K562 (cell line): ENCODE results near the gene UBE3B. TPM values are rescaled to one million over a fixed set of nuclear protein-coding genes. Genes with fewer than 3 reads are reported as not detected.

ENCODE experiments used
- ATAC-seq: fragments of 200-7000 bp; cut with Tn5 transposase; 3 replicates; pipeline ENCODE4 v1.9.1; 2020; ENCODE audit warnings: moderate library complexity
- BruUV-seq: library from RNA; stranded (reverse); fragments of 400-500 nt; replicated peaks from 2 replicates; lab custom pipeline; 2021; lab: Mats Ljungman, UMichigan
- CTCF ChIA-PET: fragments of 300-600 bp; formaldehyde crosslinking; extraction: SDS; loops from one replicate; lab custom pipeline; 2021; ENCODE audit warnings: low intra/inter-chr PET ratio; lab: Yijun Ruan, JAX
- POLR2A ChIA-PET: fragments of 300-600, 350-650 bp; sonication (Branson Sonifier 250); formaldehyde crosslinking; extraction: SDS; loops from one replicate; lab custom pipeline; 2021; ENCODE audit warnings: antibody characterized with exemption, inconsistent platforms; lab: Yijun Ruan, JAX
- DNase-seq, 4 experiments: peaks; one replicate each; pipeline versions ENCODE4 v3.0.0 to v3.0.0-alpha.2; 2011 to 2018; ENCODE audit warnings: low spot score in 3 of 4, mixed read lengths in 3 of 4; ENCODE audit errors: extremely low read depth in 1 of 4
- FAIRE-seq: peaks from 2 replicates; lab custom pipeline; 2011; peaks lifted over from hg19 to GRCh38; lab: Jason Lieb, UNC
- H2AFZ ChIP-seq: 2 replicates; pipeline ENCODE4 v1.6.0; 2011; ENCODE audit warnings: low read depth, low read length, control low read depth, inconsistent platforms
- H3K27ac ChIP-seq: fragments of 200-600 bp; 3 replicates; pipeline ENCODE4 v1.8.0; 2011; ENCODE audit warnings: low read depth, mild to moderate bottlenecking, control low read depth, inconsistent platforms, low read length, moderate library complexity, mixed read lengths; ENCODE audit errors: extremely low read depth
- H3K27me3 ChIP-seq, 2 experiments: fragments of 300-600 bp in 1 of 2; 2 replicates in 1 of 2; 3 replicates in 1 of 2; pipeline versions ENCODE4 v1.6.0 to v1.8.0; 2011; ENCODE audit warnings: inconsistent platforms in 2 of 2, low read length in 2 of 2, mild to moderate bottlenecking in 1 of 2, mixed read lengths in 1 of 2, moderate library complexity in 1 of 2; ENCODE audit not compliant: control insufficient read depth in 2 of 2, insufficient read depth in 2 of 2
- H3K36me3 ChIP-seq: fragments of 300-600 bp; 3 replicates; pipeline ENCODE4 v1.8.0; 2011; ENCODE audit warnings: mild to moderate bottlenecking, low read length, inconsistent platforms; ENCODE audit not compliant: control insufficient read depth, insufficient read depth
- H3K4me1 ChIP-seq, 2 experiments: fragments of 200-600 bp in 1 of 2; replicated peaks in 1 of 2; 2 replicates in 1 of 2; 3 replicates in 1 of 2; pipeline versions ENCODE4 v1.5.1 to v1.8.0; 2011; ENCODE audit warnings: inconsistent platforms in 2 of 2, low read length in 2 of 2, mild to moderate bottlenecking in 1 of 2, mixed read lengths in 1 of 2, moderate library complexity in 1 of 2; ENCODE audit not compliant: control insufficient read depth in 2 of 2, insufficient read depth in 2 of 2
- H3K4me2 ChIP-seq: 2 replicates; pipeline ENCODE4 v1.6.1; 2011; ENCODE audit warnings: low read length, control low read depth, inconsistent platforms, mixed read lengths; ENCODE audit not compliant: insufficient read depth
- H3K4me3 ChIP-seq: fragments of 200-600 bp; sonication (generic), shearing (Covaris generic); 2 replicates; pipeline ENCODE4 v1.5.1; 2016; ENCODE audit warnings: control low read depth, inconsistent platforms
- H3K79me2 ChIP-seq: fragments of 200-600 bp; 3 replicates; pipeline ENCODE4 v1.8.0; 2011; ENCODE audit warnings: low read length, inconsistent platforms; ENCODE audit not compliant: control insufficient read depth, insufficient read depth
- H3K9ac ChIP-seq, 2 experiments: 2 replicates each; pipeline versions ENCODE4 v1.6.0 to v1.6.1; 2011; ENCODE audit warnings: low read depth in 2 of 2, low read length in 2 of 2, control low read depth in 1 of 2, inconsistent platforms in 1 of 2, mild to moderate bottlenecking in 1 of 2, mixed read lengths in 1 of 2; ENCODE audit not compliant: insufficient read depth in 1 of 2
- H3K9me1 ChIP-seq: one replicate; pipeline ENCODE4 v1.6.0; 2011; ENCODE audit warnings: inconsistent platforms, mild to moderate bottlenecking, low read length, moderate library complexity; ENCODE audit not compliant: control insufficient read depth, insufficient read depth
- H3K9me3 ChIP-seq: replicated peaks from 2 replicates; pipeline ENCODE4 v1.5.1; 2011; ENCODE audit warnings: low read depth, low read length, inconsistent platforms; ENCODE audit not compliant: control insufficient read depth, insufficient read depth
- H4K20me1 ChIP-seq: replicated peaks from 2 replicates; pipeline ENCODE4 v1.6.1; 2011; ENCODE audit warnings: low read length, inconsistent platforms, mixed read lengths; ENCODE audit not compliant: control insufficient read depth, insufficient read depth
- CEBPG ChIP-seq, 3 experiments: fragments of 200-800 bp in 1 of 3; sonication (Bioruptor generic) in 1 of 3; sonication (generic) in 1 of 3; formaldehyde crosslinking in 1 of 3; IDR thresholded peaks in 2 of 3; conservative IDR thresholded peaks in 1 of 3; 2 replicates each; pipeline versions ENCODE4 v1.6.1 to v1.8.0; 2016 to 2022; ENCODE audit warnings: missing compliant biosample characterization in 2 of 3, missing genetic modification characterization in 2 of 3, mild to moderate bottlenecking in 1 of 3, missing genetic modification reagents in 1 of 3
- DIDO1 ChIP-seq: fragments of 450-650 bp; IDR thresholded peaks from 2 replicates; pipeline ENCODE4 v1.6.1; 2016; ENCODE audit warnings: low read depth, missing biosample characterization, missing genetic modification characterization
- DPF2 ChIP-seq: fragments of 450-650 bp; IDR thresholded peaks from 2 replicates; pipeline ENCODE4 v1.6.1; 2016
- HDAC8 ChIP-seq: fragments of 450-650 bp; IDR thresholded peaks from 2 replicates; pipeline ENCODE4 v1.6.1; 2016; ENCODE audit warnings: mild to moderate bottlenecking, missing genetic modification characterization, moderate library complexity, missing compliant biosample characterization
- HNRNPLL ChIP-seq: fragments of 200-400 bp; formaldehyde crosslinking; IDR thresholded peaks from 2 replicates; pipeline ENCODE4 v1.6.1; 2017; ENCODE audit warnings: low read length, low read depth, mild to moderate bottlenecking; ENCODE audit not compliant: poor library complexity, severe bottlenecking
- LEF1 ChIP-seq: fragments of 450-650 bp; IDR thresholded peaks from 2 replicates; pipeline ENCODE4 v1.6.1; 2016; ENCODE audit warnings: mild to moderate bottlenecking
- MCM5 ChIP-seq: fragments of 450-650 bp; IDR thresholded peaks from 2 replicates; pipeline ENCODE4 v1.6.1; 2016; ENCODE audit warnings: low read depth
- POLR2B ChIP-seq: fragments of 450-650 bp; IDR thresholded peaks from 2 replicates; pipeline ENCODE4 v1.6.1; 2018; ENCODE audit warnings: low read depth; ENCODE audit not compliant: partially characterized antibody
- POU5F1 ChIP-seq: fragments of 150-350 bp; IDR thresholded peaks from 2 replicates; pipeline ENCODE4 v1.6.1; 2014; ENCODE audit warnings: borderline replicate concordance, low read length, low read depth, mild to moderate bottlenecking; ENCODE audit not compliant: partially characterized antibody
- TEAD1 ChIP-seq, 2 experiments: fragments of 450-650 bp in 1 of 2; sonication (generic) in 1 of 2; formaldehyde crosslinking; IDR thresholded peaks; 2 replicates each; pipeline versions ENCODE4 v1.4.0 to v1.8.0; 2020 to 2022; ENCODE audit warnings: mild to moderate bottlenecking in 2 of 2, missing genetic modification reagents in 1 of 2
- ZC3H8 ChIP-seq: fragments of 450-650 bp; IDR thresholded peaks from 2 replicates; pipeline ENCODE4 v1.6.1; 2017
- ZNF143 ChIP-seq: sonication (generic); formaldehyde crosslinking; IDR thresholded peaks from 2 replicates; pipeline ENCODE4 v1.9.0; 2022; ENCODE audit warnings: mild to moderate bottlenecking, missing genetic modification reagents
- ZNF146 ChIP-seq: IDR thresholded peaks from one replicate; pipeline ENCODE4 v1.6.1; 2018; ENCODE audit warnings: missing compliant biosample characterization; ENCODE audit not compliant: unreplicated experiment
- ZNF354B ChIP-seq: fragments of 250-450 bp; sonication (Bioruptor Pico); IDR thresholded peaks from 2 replicates; pipeline ENCODE4 v1.4.0; 2020
- WGBS: fragments of 100-300 bp; shearing (Covaris generic); methylation state at CpG from one replicate; pipeline ENCODE4 v1.1.6; 2016; ENCODE audit warnings: low coverage, mixed read lengths; ENCODE audit not compliant: insufficient coverage; ENCODE audit errors: missing lambda C conversion rate; 5-methylcytosine and 5-hydroxymethylcytosine counted together
- in situ Hi-C: fragments of 300-500 bp; cut with MboI; formaldehyde crosslinking; loops from 4 replicates; pipeline ENCODE4 v1.15.0; 2018; ENCODE audit warnings: inconsistent platforms, mixed read lengths
- intact Hi-C: fragments of 100-400 bp; cut with micrococcal nuclease; formaldehyde crosslinking; loops from 2 replicates; pipeline ENCODE4 v1.14.2; 2022
- polyA plus RNA-seq, 8 experiments: library from polyadenylated mRNA; depleted of rRNA in 4 of 8; stranded (reverse) in 5 of 8; unstranded in 3 of 8; fragments of >200 nt; fragmentation: Nextera tagmentation in 2 of 8; fragmentation: Illumina TruSeq in 1 of 8; extraction: Ambion mirVana in 2 of 8; extraction: Trizol in 1 of 8; gene quantifications; 2 replicates each; pipeline versions ENCODE4 v1.2.1 to v1.2.3, GENCODE V29; 2011 to 2014; ENCODE audit warnings: inconsistent platforms in 1 of 8, missing spikeins in 1 of 8
- total RNA-seq, 7 experiments: library from RNA; depleted of rRNA in 6 of 7; stranded (reverse); fragments of >200 nt in 6 of 7; fragmentation: Illumina TruSeq in 2 of 7; extraction: Trizol in 2 of 7; gene quantifications; 2 replicates each; pipeline versions ENCODE4 v1.2.1 to v1.2.3, GENCODE V29; 2011 to 2021; ENCODE audit warnings: low replicate concordance in 1 of 7
- TF ChIP-seq, protein P1 (sequence below): conservative IDR thresholded peaks from 2 replicates; pipeline ENCODE4 v1.6.1; 2011; ENCODE audit warnings: low read depth, mild to moderate bottlenecking, low read length; ENCODE audit not compliant: control insufficient read depth
- TF ChIP-seq, protein P2 (sequence below): fragments of 250-450 bp; sonication (Bioruptor Pico); IDR thresholded peaks from 2 replicates; pipeline ENCODE4 v1.8.0; 2021; ENCODE audit warnings: moderate library complexity, mild to moderate bottlenecking, inconsistent platforms
- TF ChIP-seq, protein P3 (sequence below): sonication (generic); formaldehyde crosslinking; IDR thresholded peaks from 2 replicates; pipeline ENCODE4 v1.8.0; 2022; ENCODE audit warnings: mild to moderate bottlenecking, missing genetic modification reagents

Gene UBE3B
- total and polyA plus RNA-seq, 9 of the 15 experiments (the other 6 are each of a cell fraction or from before 2014, with no cell fraction given): 7.6 to 23.6 (median 15.5) TPM

DNA sequence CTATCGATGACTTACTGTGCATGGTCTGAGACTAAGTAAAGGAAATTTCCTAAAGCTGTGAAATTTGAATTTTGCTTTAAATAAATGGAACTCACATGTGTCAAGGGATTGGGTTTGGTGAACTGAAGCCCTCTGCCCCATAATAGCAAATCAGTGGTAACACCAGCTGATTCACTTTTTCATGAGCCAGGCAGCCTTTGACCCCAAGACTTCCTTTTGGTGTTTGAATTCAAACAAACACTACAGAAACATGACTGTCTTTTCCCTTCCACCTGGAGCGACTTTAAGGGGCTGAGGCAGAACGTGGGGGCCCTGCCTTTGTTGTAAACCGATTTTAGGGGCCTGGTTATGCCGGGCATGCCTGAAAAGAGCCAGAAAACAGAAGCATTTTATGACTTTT lies 29.2 kb upstream of the UBE3B start:
- H3K4me1 ChIP-seq: peaks cover 0 to 3% of the 10 kb centered on the region in 2 experiments; a peak in 1 of 5 replicates
- no TSS peak for BruUV-seq
- no peaks in the 10 kb centered on the region for H3K79me2 ChIP-seq
- in situ Hi-C loops (no loop called here), intact Hi-C loops (no loop called here)
- no peaks in the 10 kb centered on the region for H4K20me1 ChIP-seq
- TF ChIP-seq, protein P1, sequence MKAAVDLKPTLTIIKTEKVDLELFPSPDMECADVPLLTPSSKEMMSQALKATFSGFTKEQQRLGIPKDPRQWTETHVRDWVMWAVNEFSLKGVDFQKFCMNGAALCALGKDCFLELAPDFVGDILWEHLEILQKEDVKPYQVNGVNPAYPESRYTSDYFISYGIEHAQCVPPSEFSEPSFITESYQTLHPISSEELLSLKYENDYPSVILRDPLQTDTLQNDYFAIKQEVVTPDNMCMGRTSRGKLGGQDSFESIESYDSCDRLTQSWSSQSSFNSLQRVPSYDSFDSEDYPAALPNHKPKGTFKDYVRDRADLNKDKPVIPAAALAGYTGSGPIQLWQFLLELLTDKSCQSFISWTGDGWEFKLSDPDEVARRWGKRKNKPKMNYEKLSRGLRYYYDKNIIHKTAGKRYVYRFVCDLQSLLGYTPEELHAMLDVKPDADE: no peak
- TF ChIP-seq, protein P2, sequence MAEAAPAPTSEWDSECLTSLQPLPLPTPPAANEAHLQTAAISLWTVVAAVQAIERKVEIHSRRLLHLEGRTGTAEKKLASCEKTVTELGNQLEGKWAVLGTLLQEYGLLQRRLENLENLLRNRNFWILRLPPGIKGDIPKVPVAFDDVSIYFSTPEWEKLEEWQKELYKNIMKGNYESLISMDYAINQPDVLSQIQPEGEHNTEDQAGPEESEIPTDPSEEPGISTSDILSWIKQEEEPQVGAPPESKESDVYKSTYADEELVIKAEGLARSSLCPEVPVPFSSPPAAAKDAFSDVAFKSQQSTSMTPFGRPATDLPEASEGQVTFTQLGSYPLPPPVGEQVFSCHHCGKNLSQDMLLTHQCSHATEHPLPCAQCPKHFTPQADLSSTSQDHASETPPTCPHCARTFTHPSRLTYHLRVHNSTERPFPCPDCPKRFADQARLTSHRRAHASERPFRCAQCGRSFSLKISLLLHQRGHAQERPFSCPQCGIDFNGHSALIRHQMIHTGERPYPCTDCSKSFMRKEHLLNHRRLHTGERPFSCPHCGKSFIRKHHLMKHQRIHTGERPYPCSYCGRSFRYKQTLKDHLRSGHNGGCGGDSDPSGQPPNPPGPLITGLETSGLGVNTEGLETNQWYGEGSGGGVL: no peak
- TF ChIP-seq, protein P3, sequence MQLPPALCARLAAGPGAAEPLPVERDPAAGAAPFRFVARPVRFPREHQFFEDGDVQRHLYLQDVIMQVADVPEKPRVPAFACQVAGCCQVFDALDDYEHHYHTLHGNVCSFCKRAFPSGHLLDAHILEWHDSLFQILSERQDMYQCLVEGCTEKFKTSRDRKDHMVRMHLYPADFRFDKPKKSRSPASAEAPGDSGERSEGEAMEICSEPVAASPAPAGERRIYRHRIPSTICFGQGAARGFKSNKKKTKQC (CRISPR knock-in tag): no peak
- TF ChIP-seq TEAD1 (CRISPR knock-in tag; IDR thresholded peaks at IDR 0.05) (no peak), LEF1 (no peak), ZNF143 (CRISPR knock-in tag) (no peak), DPF2 (no peak), ZC3H8 (no peak), HNRNPLL (no peak), ZNF354B (no peak), POLR2B (no peak), ZNF146 (no peak), DIDO1 (tag) (no peak), MCM5 (no peak), CEBPG (CRISPR knock-in tag; IDR thresholded peaks at IDR 0.05) (no peak), CEBPG (tag; conservative IDR thresholded peaks at IDR 0.05 in 1 of 2, IDR thresholded peaks at IDR 0.05 in 1 of 2) (no peak), HDAC8 (tag) (no peak), POU5F1 (no peak)
- no peaks in the 10 kb centered on the region for H3K9me1 ChIP-seq
- WGBS: 67% methylated on average over 5 of the region's 5 CpGs
- H2AFZ ChIP-seq: no peak overlapping the region
- no peaks in the 10 kb centered on the region for H3K27me3 ChIP-seq
- FAIRE-seq (no peak), DNase-seq (no peak), ATAC-seq (no peak)
- POLR2A ChIA-PET: no interaction called here
- H3K4me2 ChIP-seq: no peak overlapping the region
- CTCF ChIA-PET: no interaction called here
- H3K9me3 ChIP-seq: no peaks in the 10 kb centered on the region
- H3K36me3 ChIP-seq: peaks cover 38% of the 10 kb centered on the region; the same call in 2 of the 3 replicates
- H3K27ac ChIP-seq: no peak overlapping the region
- H3K9ac ChIP-seq: no peak overlapping the region
- no peak overlapping the region for H3K4me3 ChIP-seq
